Osteocyte (in vitro differentiated cells): ENCODE results near the gene OR51D1. TPM values are rescaled to one million over a fixed set of nuclear protein-coding genes. Genes with fewer than 3 reads are reported as not detected.
A peak's percentile ranks its signal among the peaks of the same experiment; 100 is the strongest.

Experiments
- DNase-seq: peaks from one replicate; pipeline ENCODE4 v3.0.0; 2021; ENCODE audit warnings: mixed read lengths; ENCODE audit not compliant: unreplicated experiment; ENCODE audit errors: extremely low spot score
- H3K27ac Mint-ChIP-seq: one replicate; pipeline ENCODE4 v1.8.0; 2021; ENCODE audit warnings: mild to moderate bottlenecking, mixed read lengths; ENCODE audit not compliant: unreplicated experiment
- H3K27me3 Mint-ChIP-seq: one replicate; pipeline ENCODE4 v1.8.0; 2021; ENCODE audit warnings: mixed read lengths; ENCODE audit not compliant: unreplicated experiment
- H3K36me3 Mint-ChIP-seq: one replicate; pipeline ENCODE4 v1.8.0; 2021; ENCODE audit warnings: mixed read lengths; ENCODE audit not compliant: unreplicated experiment
- H3K4me1 Mint-ChIP-seq: one replicate; pipeline ENCODE4 v1.8.0; 2021; ENCODE audit warnings: mixed read lengths; ENCODE audit not compliant: unreplicated experiment
- H3K4me3 Mint-ChIP-seq: one replicate; pipeline ENCODE4 v1.8.0; 2021; ENCODE audit warnings: mild to moderate bottlenecking, moderate library complexity, mixed read lengths; ENCODE audit not compliant: unreplicated experiment
- H3K9me3 Mint-ChIP-seq: one replicate; pipeline ENCODE4 v1.8.0; 2021; ENCODE audit warnings: mixed read lengths; ENCODE audit not compliant: unreplicated experiment
- CTCF ChIP-seq: fragments of 200-600 bp; sonication (generic); IDR thresholded peaks from 2 replicates; pipeline ENCODE4 v1.5.0; 2021; ENCODE audit warnings: antibody characterized with exemption, mild to moderate bottlenecking, moderate library complexity
- total RNA-seq: library from RNA; stranded (reverse); gene quantifications from 2 replicates; pipeline ENCODE4 v1.2.1, GENCODE V29; 2021

The OR51D1 gene
- total RNA-seq, 1 donor from 2014 or later: not detected

GRCh38 chr11:4611986-4612385 lies 25.3 kb upstream of the OR51D1 start:
- Mint-ChIP-seq H3K36me3 (no peaks in the 10 kb centered on the region), H3K27me3 (peaks cover 32% of the 10 kb centered on the region), H3K4me3 (no peak overlapping the region), H3K4me1 (peaks cover 18% of the 10 kb centered on the region), H3K9me3 (peaks cover 2% of the 10 kb centered on the region), H3K27ac (no peak overlapping the region)
- no peak for DNase-seq
- no peak for TF ChIP-seq CTCF

GRCh38 chr11:4615856-4616444 lies 21.3 kb upstream of the OR51D1 start:
- Mint-ChIP-seq H3K27ac (no peak overlapping the region), H3K9me3 (no peaks in the 10 kb centered on the region), H3K36me3 (no peaks in the 10 kb centered on the region), H3K4me1 (no peaks in the 10 kb centered on the region), H3K4me3 (no peak overlapping the region), H3K27me3 (peaks cover 49% of the 10 kb centered on the region)
- no peak for TF ChIP-seq CTCF
- DNase-seq: no peak

- no peak for TF ChIP-seq CTCF
- Mint-ChIP-seq H3K4me3 (no peak overlapping the region), H3K27me3 (peaks cover 54% of the 10 kb centered on the region), H3K9me3 (no peaks in the 10 kb centered on the region), H3K27ac (no peak overlapping the region), H3K36me3 (no peaks in the 10 kb centered on the region), H3K4me1 (no peaks in the 10 kb centered on the region)
- no peak for DNase-seq
Measured at GRCh38 chr11:4619514-4619913, 17.8 kb upstream of the OR51D1 start.

GRCh38 chr11:4626207-4627099 lies 10.8 kb upstream of the OR51D1 start:
- no peaks in the 10 kb centered on the region for H3K9me3 Mint-ChIP-seq
- no peak overlapping the region for H3K4me3 Mint-ChIP-seq
- TF ChIP-seq CTCF: peak; percentile 83
- peak; percentile 88 for DNase-seq
- H3K27me3 Mint-ChIP-seq: peaks cover 70% of the 10 kb centered on the region
- peaks cover 2% of the 10 kb centered on the region for H3K4me1 Mint-ChIP-seq
- H3K27ac Mint-ChIP-seq: no peak overlapping the region
- H3K36me3 Mint-ChIP-seq: no peaks in the 10 kb centered on the region

DNA sequence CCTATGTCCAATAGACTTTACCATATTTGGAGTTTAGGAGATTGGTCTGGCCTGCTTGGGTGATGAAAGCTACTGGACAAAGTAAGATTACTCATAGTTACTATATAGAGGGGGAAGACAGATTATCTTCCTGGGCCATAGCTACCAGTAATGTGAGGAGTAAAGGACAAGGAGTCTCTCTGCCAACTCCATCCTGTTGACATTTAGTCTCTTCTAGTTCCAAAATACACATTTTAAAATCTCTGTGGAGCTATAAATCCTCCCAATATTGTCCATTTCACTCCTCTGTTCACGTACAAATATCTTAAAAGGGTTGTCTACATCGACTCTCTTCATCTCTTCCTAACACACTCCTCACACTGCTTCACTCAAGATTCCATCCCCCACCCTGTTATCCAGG lies 1.1 kb upstream of the OR51D1 start:
- H3K27me3 Mint-ChIP-seq: peaks cover 16% of the 10 kb centered on the region
- H3K4me3 Mint-ChIP-seq: no peak overlapping the region
- no peak for TF ChIP-seq CTCF
- no peaks in the 10 kb centered on the region for H3K9me3 Mint-ChIP-seq
- no peaks in the 10 kb centered on the region for H3K36me3 Mint-ChIP-seq
- DNase-seq: no peak
- H3K4me1 Mint-ChIP-seq: peaks cover under 1% of the 10 kb centered on the region
- no peak overlapping the region for H3K27ac Mint-ChIP-seq
